Activated naive CD8-positive, alpha-beta T cell treated with anti-CD3 and anti-CD28 coated beads, Interleukin-2, amount 50 U/mL, for 24 hours (primary cell): ENCODE measurements around the gene OTOA.
"Not testable (repeated sequence)": the region's sequence is repeated elsewhere in the genome, so short reads cannot be mapped to it uniquely, and the experiment has no call there.

Experiments used
- ATAC-seq: fragments of 150-1000 bp; cut with Tn5 transposase; one replicate; pipeline ENCODE4 v1.10.0; 2021
- DNase-seq: peaks from one replicate; pipeline ENCODE4 v3.0.0; 2021
- H3K27ac Mint-ChIP-seq: one replicate; pipeline ENCODE4 v1.8.0; 2021; ENCODE audit warnings: mild to moderate bottlenecking, mixed read lengths
- H3K27me3 Mint-ChIP-seq: one replicate; pipeline ENCODE4 v1.8.0; 2021; ENCODE audit warnings: mixed read lengths
- H3K36me3 Mint-ChIP-seq: one replicate; pipeline ENCODE4 v1.8.0; 2021; ENCODE audit warnings: low read depth, mixed read lengths
- H3K4me1 Mint-ChIP-seq: one replicate; pipeline ENCODE4 v1.8.0; 2021; ENCODE audit warnings: mixed read lengths
- H3K4me3 Mint-ChIP-seq: one replicate; pipeline ENCODE4 v1.8.0; 2021; ENCODE audit warnings: mild to moderate bottlenecking, moderate library complexity, mixed read lengths
- H3K9me3 Mint-ChIP-seq: one replicate; pipeline ENCODE4 v1.8.0; 2021; ENCODE audit warnings: mixed read lengths

OTOA gene

GRCh38 chr16:21710938-21711337 is 47.2 kb downstream of the OTOA start:
- no peaks in the 10 kb centered on the region for H3K36me3 Mint-ChIP-seq
- no peaks in the 10 kb centered on the region for H3K9me3 Mint-ChIP-seq
- no peaks in the 10 kb centered on the region for H3K27me3 Mint-ChIP-seq
- ATAC-seq (no peak), DNase-seq (no peak)
- H3K4me3 Mint-ChIP-seq, result no peak overlapping the region
- H3K27ac Mint-ChIP-seq, result no peak overlapping the region
- peaks cover 4% of the 10 kb centered on the region for H3K4me1 Mint-ChIP-seq

- Mint-ChIP-seq H3K36me3 (no peaks in the 10 kb centered on the region), H3K27ac (no peak overlapping the region), H3K4me3 (no peak overlapping the region), H3K4me1 (peaks cover 2% of the 10 kb centered on the region), H3K9me3 (no peaks in the 10 kb centered on the region), H3K27me3 (no peaks in the 10 kb centered on the region)
- DNase-seq (no peak), ATAC-seq (peak; percentile 36)
These were observed 50.0 kb downstream of the OTOA start for GRCh38 chr16:21713549-21714368.

- not testable (repeated sequence) for DNase-seq, H3K4me1 Mint-ChIP-seq, H3K4me3 Mint-ChIP-seq, H3K36me3 Mint-ChIP-seq, ATAC-seq, H3K27ac Mint-ChIP-seq, H3K9me3 Mint-ChIP-seq, H3K27me3 Mint-ChIP-seq
These were observed 50.5 kb downstream of the OTOA start for GRCh38 chr16:21714369-21714618.

GRCh38 chr16:21717608-21718007 is 53.8 kb downstream of the OTOA start:
- no peaks in the 10 kb centered on the region for H3K9me3 Mint-ChIP-seq
- H3K27ac Mint-ChIP-seq, result no peak overlapping the region
- DNase-seq, result no peak
- ATAC-seq, result no peak
- no peak overlapping the region for H3K4me3 Mint-ChIP-seq
- peaks cover 4% of the 10 kb centered on the region for H3K4me1 Mint-ChIP-seq
- H3K36me3 Mint-ChIP-seq, result no peaks in the 10 kb centered on the region
- no peaks in the 10 kb centered on the region for H3K27me3 Mint-ChIP-seq

GRCh38 chr16:21719283-21719682 is 55.5 kb downstream of the OTOA start:
- Mint-ChIP-seq H3K36me3 (no peaks in the 10 kb centered on the region), H3K4me1 (peaks cover 8% of the 10 kb centered on the region), H3K9me3 (peaks cover 5% of the 10 kb centered on the region), H3K27ac (no peak overlapping the region), H3K4me3 (no peak overlapping the region), H3K27me3 (no peaks in the 10 kb centered on the region)
- ATAC-seq, result no peak
- DNase-seq, result no peak

GRCh38 chr16:21720533-21720932 is 56.8 kb downstream of the OTOA start:
- no peak for ATAC-seq
- Mint-ChIP-seq H3K9me3 (peaks cover 5% of the 10 kb centered on the region), H3K4me1 (peaks cover 8% of the 10 kb centered on the region), H3K4me3 (no peak overlapping the region), H3K36me3 (no peaks in the 10 kb centered on the region), H3K27me3 (no peaks in the 10 kb centered on the region), H3K27ac (no peak overlapping the region)
- DNase-seq, result no peak

- no peaks in the 10 kb centered on the region for H3K36me3 Mint-ChIP-seq
- ATAC-seq, result no peak
- H3K27me3 Mint-ChIP-seq, result peaks cover 1% of the 10 kb centered on the region
- DNase-seq, result no peak
- no peak overlapping the region for H3K4me3 Mint-ChIP-seq
- H3K27ac Mint-ChIP-seq, result no peak overlapping the region
- H3K9me3 Mint-ChIP-seq, result peaks cover 5% of the 10 kb centered on the region
- peaks cover 16% of the 10 kb centered on the region for H3K4me1 Mint-ChIP-seq
These were observed 59.1 kb downstream of the OTOA start for GRCh38 chr16:21722771-21723455.

GRCh38 chr16:21723532-21723931 is 59.8 kb downstream of the OTOA start:
- ATAC-seq (no peak), DNase-seq (no peak)
- Mint-ChIP-seq H3K27me3 (peaks cover 3% of the 10 kb centered on the region), H3K27ac (no peak overlapping the region), H3K4me3 (no peak overlapping the region), H3K36me3 (no peaks in the 10 kb centered on the region), H3K9me3 (peaks cover 5% of the 10 kb centered on the region), H3K4me1 (peaks cover 17% of the 10 kb centered on the region)

GRCh38 chr16:21727344-21727743 is 63.6 kb downstream of the OTOA start:
- H3K4me1 Mint-ChIP-seq, result peaks cover 15% of the 10 kb centered on the region
- peaks cover 5% of the 10 kb centered on the region for H3K9me3 Mint-ChIP-seq
- H3K27me3 Mint-ChIP-seq, result peaks cover 5% of the 10 kb centered on the region
- ATAC-seq (peak; percentile 15), DNase-seq (no peak)
- H3K4me3 Mint-ChIP-seq, result no peak overlapping the region
- no peak overlapping the region for H3K27ac Mint-ChIP-seq
- no peaks in the 10 kb centered on the region for H3K36me3 Mint-ChIP-seq

- H3K36me3 Mint-ChIP-seq, H3K9me3 Mint-ChIP-seq, H3K27ac Mint-ChIP-seq, H3K27me3 Mint-ChIP-seq, H3K4me3 Mint-ChIP-seq, H3K4me1 Mint-ChIP-seq, ATAC-seq, DNase-seq: not testable (repeated sequence)
These were observed 67.5 kb downstream of the OTOA start for GRCh38 chr16:21731233-21731632.

- H3K4me3 Mint-ChIP-seq, H3K9me3 Mint-ChIP-seq, H3K36me3 Mint-ChIP-seq, ATAC-seq, DNase-seq, H3K27me3 Mint-ChIP-seq, H3K27ac Mint-ChIP-seq, H3K4me1 Mint-ChIP-seq: not testable (repeated sequence)
These were observed 76.9 kb downstream of the OTOA start for GRCh38 chr16:21740637-21741036.

- not testable (repeated sequence) for H3K36me3 Mint-ChIP-seq, H3K4me1 Mint-ChIP-seq, DNase-seq, H3K27me3 Mint-ChIP-seq, H3K9me3 Mint-ChIP-seq, H3K27ac Mint-ChIP-seq, H3K4me3 Mint-ChIP-seq
- peak; percentile 44 for ATAC-seq
These were observed 92.7 kb downstream of the OTOA start for GRCh38 chr16:21756192-21757079.

- not testable (repeated sequence) for H3K36me3 Mint-ChIP-seq, H3K4me3 Mint-ChIP-seq, H3K27ac Mint-ChIP-seq, DNase-seq, H3K27me3 Mint-ChIP-seq, H3K4me1 Mint-ChIP-seq, H3K9me3 Mint-ChIP-seq
- ATAC-seq, result peak; percentile 84
These were observed 93.4 kb downstream of the OTOA start for GRCh38 chr16:21757080-21757671.

GRCh38 chr16:21768280-21768679 is 104.5 kb downstream of the OTOA start:
- not testable (repeated sequence) for H3K4me1 Mint-ChIP-seq

More at GRCh38 chr16:21768280-21768679, 104.5 kb downstream of the OTOA start:
- ATAC-seq, H3K27me3 Mint-ChIP-seq, H3K27ac Mint-ChIP-seq, H3K4me3 Mint-ChIP-seq, DNase-seq, H3K9me3 Mint-ChIP-seq, H3K36me3 Mint-ChIP-seq: not testable (repeated sequence)
